A673 (cell line): ENCODE measurements around the gene SLC25A23.
"Not testable (repeated sequence)": the region's sequence is repeated elsewhere in the genome, so short reads cannot be mapped to it uniquely, and the experiment has no call there.

Source experiments
- EZH2 ChIP-seq: fragments of 200-600 bp; sonication (generic); IDR thresholded peaks from 2 replicates; pipeline ENCODE4 v1.6.1; 2017; ENCODE audit warnings: borderline replicate concordance, low read depth, mild to moderate bottlenecking, mixed read lengths, antibody characterized with exemption, low read length; ENCODE audit not compliant: poor library complexity, severe bottlenecking
- TF ChIP-seq, protein P1 (sequence below): fragments of 300-800, 200-600 bp; sonication (generic); conservative IDR thresholded peaks from 2 replicates; pipeline ENCODE4 v1.5.1; 2017; ENCODE audit warnings: low read depth, mild to moderate bottlenecking, antibody characterized with exemption, low read length, moderate library complexity, mixed read lengths

DNA sequence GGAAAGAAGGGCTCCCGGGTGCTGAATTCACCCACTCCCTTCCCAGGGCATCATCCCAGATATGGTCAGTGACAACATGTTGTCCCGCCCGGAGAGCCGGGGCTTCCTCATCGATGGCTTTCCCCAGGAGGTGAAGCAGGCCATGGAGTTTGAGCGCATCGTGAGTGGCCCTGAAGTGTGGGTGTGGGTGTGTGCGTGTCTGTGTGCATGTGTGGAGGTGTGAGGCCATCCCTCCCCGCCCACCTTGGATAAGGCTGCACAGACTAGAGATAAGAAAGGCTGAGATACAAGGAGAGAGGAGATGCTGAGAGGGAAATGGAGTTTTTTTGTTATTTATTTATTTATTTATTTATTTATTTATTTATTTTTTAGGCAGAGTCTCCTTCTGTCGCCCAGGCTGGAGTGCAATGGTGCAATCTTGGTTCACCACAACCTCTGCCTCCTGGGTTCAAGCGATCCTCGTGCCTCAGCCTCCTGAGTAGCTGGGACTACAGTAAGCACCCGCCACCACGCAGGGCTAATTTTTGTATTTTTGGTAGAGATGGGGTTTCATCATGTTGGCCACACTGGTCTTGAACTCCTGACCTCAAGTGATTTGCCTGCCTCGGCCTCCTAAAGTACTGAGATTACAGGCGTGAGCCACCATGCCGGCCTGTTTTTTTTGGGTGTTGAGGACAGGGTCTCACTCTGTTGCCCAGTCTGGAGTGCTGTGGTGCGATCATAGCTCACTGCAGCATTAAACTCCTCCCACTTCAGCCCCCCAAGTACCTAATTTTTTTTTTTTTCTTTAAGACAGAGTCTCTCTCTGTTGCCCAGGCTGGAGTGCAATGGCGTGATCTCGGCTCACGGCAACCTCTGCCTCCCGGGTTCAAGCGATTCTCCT lies 59.3 kb downstream of the SLC25A23 start:
- TF ChIP-seq, protein P1, sequence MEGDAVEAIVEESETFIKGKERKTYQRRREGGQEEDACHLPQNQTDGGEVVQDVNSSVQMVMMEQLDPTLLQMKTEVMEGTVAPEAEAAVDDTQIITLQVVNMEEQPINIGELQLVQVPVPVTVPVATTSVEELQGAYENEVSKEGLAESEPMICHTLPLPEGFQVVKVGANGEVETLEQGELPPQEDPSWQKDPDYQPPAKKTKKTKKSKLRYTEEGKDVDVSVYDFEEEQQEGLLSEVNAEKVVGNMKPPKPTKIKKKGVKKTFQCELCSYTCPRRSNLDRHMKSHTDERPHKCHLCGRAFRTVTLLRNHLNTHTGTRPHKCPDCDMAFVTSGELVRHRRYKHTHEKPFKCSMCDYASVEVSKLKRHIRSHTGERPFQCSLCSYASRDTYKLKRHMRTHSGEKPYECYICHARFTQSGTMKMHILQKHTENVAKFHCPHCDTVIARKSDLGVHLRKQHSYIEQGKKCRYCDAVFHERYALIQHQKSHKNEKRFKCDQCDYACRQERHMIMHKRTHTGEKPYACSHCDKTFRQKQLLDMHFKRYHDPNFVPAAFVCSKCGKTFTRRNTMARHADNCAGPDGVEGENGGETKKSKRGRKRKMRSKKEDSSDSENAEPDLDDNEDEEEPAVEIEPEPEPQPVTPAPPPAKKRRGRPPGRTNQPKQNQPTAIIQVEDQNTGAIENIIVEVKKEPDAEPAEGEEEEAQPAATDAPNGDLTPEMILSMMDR: not testable (repeated sequence)
- TF ChIP-seq EZH2: not testable (repeated sequence)
